ENCODE measurements around the gene FLOT1. TPM values are rescaled to one million over a fixed set of nuclear protein-coding genes. Genes with fewer than 3 reads are reported as not detected.

Gene FLOT1
- total RNA-seq, 1 experiment from 2014 or later, result 111 TPM

GRCh38 chr6:30770592-30770991 lies 28.1 kb upstream of the FLOT1 start:
- 0 out of 7 replicates have a peak overlapping the region, but pooled peaks of 1 of the 3 experiments have one; percentile 6 for H3K27ac Mint-ChIP-seq
- H3K27me3 Mint-ChIP-seq (ENCODE audit: low read depth), result no peaks in the 10 kb centered on the region; the same call in 1 of the 2 replicates
- no peak overlapping the region for H2BK15ac ChIP-seq (ENCODE audit: low read depth, low read length)

More at GRCh38 chr6:30770592-30770991, 28.1 kb upstream of the FLOT1 start:
- Histone ChIP-seq H2BK20ac (ENCODE audit: low read depth, low read length, poor library complexity, severe bottlenecking) (no peak overlapping the region), H3T11ph (ENCODE audit: low read length) (no peak overlapping the region), H3K4me2 (ENCODE audit: insufficient read depth, insufficient read length, low read length) (no peak overlapping the region), H3K18ac (ENCODE audit: insufficient read length, low read depth, low read length) (no peak overlapping the region), H4K8ac (replicated peaks; ENCODE audit: insufficient read length, low read depth, low read length) (no peak overlapping the region), H2AFZ (ENCODE audit: low read length) (no peak overlapping the region), H2BK12ac (ENCODE audit: insufficient read length, low read depth, low read length) (no peak overlapping the region), H3K9me3 (ENCODE audit: control insufficient read depth, low read depth, low read length) (no peaks in the 10 kb centered on the region), H3K79me1 (ENCODE audit: insufficient read depth, low read depth, low read length, poor library complexity, severe bottlenecking) (no peaks in the 10 kb centered on the region), H3K27ac (ENCODE audit: insufficient read length, low read depth, low read length) (no peak overlapping the region), H3K4me1 (ENCODE audit: insufficient read depth, low read length) (peaks cover 21% of the 10 kb centered on the region; the same call in 1 of the 2 replicates), H3K23ac (ENCODE audit: insufficient read length, low read depth, low read length) (no peak overlapping the region), H2AK5ac (ENCODE audit: insufficient read length, low read length) (no peak overlapping the region), H3K14ac (ENCODE audit: insufficient read depth, low read length) (no peak overlapping the region), H4K5ac (ENCODE audit: insufficient read length, low read depth, low read length) (no peak overlapping the region), H4K91ac (ENCODE audit: insufficient read length, low read depth, low read length) (no peak overlapping the region), H3K79me2 (ENCODE audit: insufficient read depth, low read length) (no peaks in the 10 kb centered on the region), H3K4ac (ENCODE audit: low read depth, low read length) (no peak overlapping the region), H3K9ac (ENCODE audit: extremely low read depth, insufficient read length, low read length) (no peak overlapping the region), H4K20me1 (ENCODE audit: control insufficient read depth, insufficient read depth, insufficient read length) (no peaks in the 10 kb centered on the region), H3K27me3 (ENCODE audit: insufficient read depth, low read length) (no peaks in the 10 kb centered on the region), H3K56ac (ENCODE audit: insufficient read length, low read depth, low read length) (no peak overlapping the region), H2BK5ac (ENCODE audit: insufficient read length, low read length) (no peak overlapping the region), H2BK120ac (ENCODE audit: low read depth, low read length, poor library complexity, severe bottlenecking) (no peak overlapping the region), H3K23me2 (ENCODE audit: insufficient read length, low read depth, low read length, poor library complexity, severe bottlenecking) (no peaks in the 10 kb centered on the region)
- no peak for DNase-seq
- Mint-ChIP-seq H3K9me3 (no peaks in the 10 kb centered on the region), H3K4me1 (peaks cover 41 to 49% of the 10 kb centered on the region in 2 experiments), H3K4me3 (no peak overlapping the region), H3K36me3 (ENCODE audit: insufficient read depth in 1 of 3, low read depth in 3 of 3) (peaks cover 0 to 1% (median 0%) of the 10 kb centered on the region in 3 experiments; a peak in 1 of 7 replicates)
- WGBS (ENCODE audit: extremely low coverage, insufficient read length, low lambda C conversion rate), result no CpG with 5 or more reads among the region's 3 CpGs
- TF ChIP-seq CTCF (conservative IDR thresholded peaks at IDR 0.05), result no peak

All from H9 (cell line).